8988T (cell line): Measurements from ENCODE around the gene DYNC2I2.
"Not testable (repeated sequence)": the region's sequence is repeated elsewhere in the genome, so short reads cannot be mapped to it uniquely, and the experiment has no call there.

Experiments
- DNase-seq: peaks from one replicate; pipeline ENCODE4 v3.0.0; 2011

The DYNC2I2 gene

DNA sequence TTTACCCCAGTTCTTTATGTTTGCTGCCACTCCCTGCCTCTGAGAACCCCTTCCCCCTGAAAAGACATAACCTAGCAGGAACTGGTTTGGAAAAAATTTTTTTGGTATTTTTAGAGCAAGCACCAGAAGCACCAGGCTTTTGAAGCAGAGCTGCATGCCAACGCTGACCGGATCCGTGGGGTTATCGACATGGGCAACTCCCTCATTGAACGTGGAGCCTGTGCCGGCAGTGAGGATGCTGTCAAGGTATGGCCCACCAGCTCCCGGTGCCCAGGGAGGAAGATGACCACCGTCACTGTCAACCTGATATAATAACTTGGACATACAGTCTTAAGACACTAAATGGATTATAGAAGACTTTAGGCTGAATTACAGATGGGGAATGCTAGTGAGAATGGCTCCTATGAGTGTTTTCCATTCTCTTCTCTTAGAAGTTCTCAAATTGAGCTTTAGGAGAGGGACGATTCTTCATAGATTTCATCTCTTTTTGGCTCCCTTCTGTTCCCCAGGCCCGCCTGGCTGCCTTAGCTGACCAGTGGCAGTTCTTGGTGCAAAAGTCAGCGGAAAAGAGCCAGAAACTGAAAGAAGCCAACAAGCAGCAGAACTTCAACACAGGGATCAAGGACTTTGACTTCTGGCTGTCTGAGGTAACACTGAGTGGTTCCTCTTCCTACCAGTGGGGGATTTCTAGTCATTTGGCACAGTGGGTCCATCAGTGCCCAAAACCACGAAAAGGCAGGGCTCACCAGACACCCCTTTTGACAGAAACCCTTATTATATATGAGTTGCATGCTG is 44.9 kb downstream of the DYNC2I2 start:
- DNase-seq, result no peak

DNA sequence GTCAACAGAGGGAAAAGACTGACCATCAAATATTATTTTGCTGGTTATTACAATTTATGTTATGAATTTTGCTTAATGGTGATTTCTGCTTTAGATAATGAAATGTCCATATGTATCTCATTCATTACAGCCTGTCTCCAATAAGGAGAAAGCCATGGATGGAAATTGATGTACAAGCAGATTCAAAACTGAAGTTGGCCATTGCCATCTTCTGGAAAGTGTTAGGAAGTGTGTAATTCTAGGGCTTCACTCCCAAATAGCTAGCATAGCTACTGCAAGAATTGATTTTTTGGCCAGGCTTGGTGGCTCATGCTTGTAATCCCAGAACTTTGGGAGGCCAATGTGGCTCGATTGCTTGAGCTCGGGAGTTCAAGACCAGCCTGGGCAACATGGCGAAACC is 45.8 kb downstream of the DYNC2I2 start:
- DNase-seq, result no peak

DNA sequence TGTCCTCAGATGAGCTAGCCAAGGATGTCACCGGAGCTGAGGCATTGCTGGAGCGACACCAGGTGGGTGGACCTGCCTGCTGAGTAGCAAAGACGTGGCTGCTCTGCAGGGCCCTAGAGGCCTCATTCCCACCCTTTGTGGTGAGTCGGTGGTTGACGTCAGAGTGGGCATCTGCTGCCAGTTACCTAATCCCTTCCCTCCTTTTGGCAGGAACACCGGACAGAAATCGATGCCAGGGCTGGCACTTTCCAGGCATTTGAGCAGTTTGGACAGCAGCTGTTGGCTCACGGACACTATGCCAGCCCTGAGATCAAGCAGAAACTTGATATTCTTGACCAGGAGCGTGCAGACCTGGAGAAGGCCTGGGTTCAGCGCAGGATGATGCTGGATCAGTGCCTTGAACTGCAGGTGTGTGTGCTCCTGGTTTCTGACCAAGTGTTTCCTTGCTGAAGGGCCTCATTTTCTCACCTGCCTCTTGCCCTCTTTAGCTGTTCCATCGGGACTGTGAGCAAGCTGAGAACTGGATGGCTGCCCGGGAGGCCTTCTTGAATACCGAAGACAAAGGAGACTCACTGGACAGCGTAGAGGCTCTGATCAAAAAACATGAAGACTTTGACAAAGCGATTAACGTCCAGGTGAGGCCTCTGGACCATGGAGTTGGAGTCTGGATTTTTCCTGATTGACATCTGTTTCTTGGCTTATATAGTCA is 48.9 kb downstream of the DYNC2I2 start:
- no peak for DNase-seq

GRCh38 chr9:128603697-128604096 is 53.0 kb downstream of the DYNC2I2 start:
- no peak for DNase-seq

DNA sequence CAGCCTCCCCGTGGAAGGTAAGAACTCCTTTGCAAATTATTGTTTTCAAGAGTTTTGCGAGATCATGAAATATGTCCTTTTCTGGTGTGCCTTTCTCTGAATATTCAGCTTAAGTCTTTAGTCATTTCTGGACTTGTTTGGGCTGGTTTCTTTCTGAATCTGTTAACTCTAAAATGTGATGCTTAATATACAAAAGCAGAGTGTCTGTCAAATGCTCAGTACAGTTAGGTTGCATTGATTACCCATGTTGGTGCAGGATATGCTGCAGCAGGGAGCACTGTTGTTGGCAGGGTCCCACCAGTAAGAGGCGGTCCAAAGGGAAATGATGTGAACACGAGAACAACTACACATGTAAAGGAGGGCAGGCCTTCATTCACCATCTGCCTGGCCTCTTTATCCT is 56.5 kb downstream of the DYNC2I2 start:
- DNase-seq, result no peak

DNA sequence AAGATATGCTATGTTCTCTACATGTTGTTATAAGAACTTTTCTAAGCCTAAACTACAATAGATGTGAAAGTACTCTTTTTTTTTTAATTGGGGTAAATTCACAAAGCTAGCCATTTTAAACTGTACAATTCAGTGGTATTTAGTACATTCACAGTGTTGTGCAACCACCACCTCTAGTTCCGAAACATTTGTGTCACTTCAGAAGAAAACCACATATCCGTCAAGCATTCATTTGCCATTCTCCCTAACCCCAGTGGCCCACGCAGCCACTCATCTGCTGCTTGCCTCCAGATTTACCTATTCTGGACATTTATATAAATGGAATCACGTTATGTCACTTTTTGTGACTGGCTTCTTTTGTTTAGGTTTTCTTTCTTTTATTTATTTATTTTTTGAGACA is 61.2 kb downstream of the DYNC2I2 start:
- no peak for DNase-seq

DNA sequence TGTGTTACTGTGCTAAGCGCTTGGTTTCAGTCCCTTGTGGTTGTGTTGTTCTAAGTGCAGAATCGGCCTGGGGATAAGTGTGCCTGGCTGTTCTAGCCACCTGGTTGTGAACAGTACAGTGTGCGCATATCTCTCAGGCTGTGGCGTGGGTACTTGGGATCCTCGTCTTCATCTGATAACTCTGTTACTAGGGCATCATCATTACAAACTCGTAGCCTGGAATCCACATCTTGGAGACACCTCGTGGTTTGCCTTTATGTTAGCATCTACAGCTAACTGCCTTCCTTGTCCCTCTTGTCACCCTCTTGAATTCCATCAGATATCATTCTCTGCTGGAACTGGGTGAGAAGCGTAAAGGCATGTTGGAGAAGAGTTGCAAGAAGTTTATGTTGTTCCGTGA is 62.8 kb downstream of the DYNC2I2 start:
- DNase-seq, result no peak

GRCh38 chr9:128593039-128593438 is 63.6 kb downstream of the DYNC2I2 start:
- no peak for DNase-seq

DNA sequence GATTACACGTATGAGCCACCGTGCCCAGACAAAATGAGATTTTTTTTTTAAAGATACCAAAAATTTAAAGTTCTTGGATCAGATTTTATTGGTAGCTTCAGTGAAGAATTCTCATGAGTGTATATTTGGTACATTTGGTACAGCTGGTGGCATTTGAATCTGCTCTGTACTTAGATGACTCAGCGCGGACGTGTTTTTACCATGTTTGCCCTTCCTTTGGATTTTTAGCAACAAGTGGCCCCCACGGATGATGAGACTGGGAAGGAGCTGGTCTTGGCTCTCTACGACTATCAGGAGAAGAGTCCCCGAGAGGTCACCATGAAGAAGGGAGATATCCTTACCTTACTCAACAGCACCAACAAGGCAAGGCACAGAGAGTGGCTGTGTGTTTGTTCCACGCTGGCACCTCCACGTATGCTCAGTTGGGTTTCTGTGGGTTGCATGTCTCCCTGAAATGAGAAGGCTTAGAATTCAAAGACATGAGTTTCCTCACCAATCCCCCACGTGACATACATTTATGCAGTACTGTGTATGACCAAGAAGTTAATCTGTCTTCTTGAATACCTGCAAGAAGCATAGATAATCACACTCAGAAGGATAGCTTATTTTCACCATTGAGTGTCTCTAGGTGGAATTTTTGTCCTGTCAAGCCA is 67.9 kb downstream of the DYNC2I2 start:
- no peak for DNase-seq

- DNase-seq, result no peak
Measured at GRCh38 chr9:128587453-128587852, 69.2 kb downstream of the DYNC2I2 start.

- DNase-seq, result not testable (repeated sequence)
Measured at GRCh38 chr9:128586934-128587333, 69.7 kb downstream of the DYNC2I2 start.

DNA sequence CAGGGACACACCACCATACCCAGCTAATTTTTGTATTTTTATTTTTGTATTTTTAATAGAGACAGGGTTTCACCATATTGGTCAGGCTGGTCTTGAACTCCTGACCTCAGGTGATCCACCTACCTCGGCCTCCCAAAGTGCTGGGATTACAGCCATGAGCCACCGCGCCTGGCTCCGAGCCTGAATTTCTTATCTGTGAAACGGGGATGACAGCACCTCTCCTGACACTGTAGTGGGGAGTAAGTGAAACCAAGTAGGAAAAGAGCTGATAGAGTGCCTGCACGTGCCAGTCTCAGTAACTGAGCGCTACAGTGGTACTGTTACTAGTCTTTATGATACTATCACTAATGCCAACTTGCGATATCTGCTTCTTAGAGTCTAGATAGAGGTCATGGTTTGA is 71.5 kb downstream of the DYNC2I2 start:
- not testable (repeated sequence) for DNase-seq
